WI38 (cell line): ENCODE data around the gene OST4.
"Not testable (repeated sequence)": the region's sequence is repeated elsewhere in the genome, so short reads cannot be mapped to it uniquely, and the experiment has no call there.

Experiments used
- H3K4me3 ChIP-seq: 2 replicates; pipeline ENCODE4 v1.5.1; 2011; ENCODE audit warnings: low read depth, mild to moderate bottlenecking, control low read depth, low read length
- TF ChIP-seq, protein P1 (sequence below): IDR thresholded peaks from 2 replicates; pipeline ENCODE4 v1.5.1; 2012; ENCODE audit warnings: low read depth, mild to moderate bottlenecking, control low read depth, low read length

OST4 gene

DNA sequence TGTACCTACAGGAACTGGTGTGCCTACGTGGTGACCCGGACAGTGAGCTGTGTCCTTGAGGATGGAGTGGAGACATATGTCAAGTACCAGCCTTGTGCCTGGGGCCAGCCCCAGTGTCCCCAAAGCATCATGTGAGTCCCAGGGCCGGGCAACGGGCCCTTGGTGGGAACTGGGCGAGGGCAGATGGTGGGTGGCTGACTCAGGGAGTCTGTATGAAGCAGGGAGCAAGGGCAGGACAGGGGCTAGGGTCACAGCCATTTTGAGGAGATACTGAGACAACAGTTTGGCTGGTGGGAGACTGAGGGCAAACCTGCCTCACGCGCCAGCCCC lies 8.7 kb upstream of the OST4 start:
- peak overlapping the region; percentile 84 for H3K4me3 ChIP-seq
- TF ChIP-seq, protein P1, sequence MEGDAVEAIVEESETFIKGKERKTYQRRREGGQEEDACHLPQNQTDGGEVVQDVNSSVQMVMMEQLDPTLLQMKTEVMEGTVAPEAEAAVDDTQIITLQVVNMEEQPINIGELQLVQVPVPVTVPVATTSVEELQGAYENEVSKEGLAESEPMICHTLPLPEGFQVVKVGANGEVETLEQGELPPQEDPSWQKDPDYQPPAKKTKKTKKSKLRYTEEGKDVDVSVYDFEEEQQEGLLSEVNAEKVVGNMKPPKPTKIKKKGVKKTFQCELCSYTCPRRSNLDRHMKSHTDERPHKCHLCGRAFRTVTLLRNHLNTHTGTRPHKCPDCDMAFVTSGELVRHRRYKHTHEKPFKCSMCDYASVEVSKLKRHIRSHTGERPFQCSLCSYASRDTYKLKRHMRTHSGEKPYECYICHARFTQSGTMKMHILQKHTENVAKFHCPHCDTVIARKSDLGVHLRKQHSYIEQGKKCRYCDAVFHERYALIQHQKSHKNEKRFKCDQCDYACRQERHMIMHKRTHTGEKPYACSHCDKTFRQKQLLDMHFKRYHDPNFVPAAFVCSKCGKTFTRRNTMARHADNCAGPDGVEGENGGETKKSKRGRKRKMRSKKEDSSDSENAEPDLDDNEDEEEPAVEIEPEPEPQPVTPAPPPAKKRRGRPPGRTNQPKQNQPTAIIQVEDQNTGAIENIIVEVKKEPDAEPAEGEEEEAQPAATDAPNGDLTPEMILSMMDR = no peak

DNA sequence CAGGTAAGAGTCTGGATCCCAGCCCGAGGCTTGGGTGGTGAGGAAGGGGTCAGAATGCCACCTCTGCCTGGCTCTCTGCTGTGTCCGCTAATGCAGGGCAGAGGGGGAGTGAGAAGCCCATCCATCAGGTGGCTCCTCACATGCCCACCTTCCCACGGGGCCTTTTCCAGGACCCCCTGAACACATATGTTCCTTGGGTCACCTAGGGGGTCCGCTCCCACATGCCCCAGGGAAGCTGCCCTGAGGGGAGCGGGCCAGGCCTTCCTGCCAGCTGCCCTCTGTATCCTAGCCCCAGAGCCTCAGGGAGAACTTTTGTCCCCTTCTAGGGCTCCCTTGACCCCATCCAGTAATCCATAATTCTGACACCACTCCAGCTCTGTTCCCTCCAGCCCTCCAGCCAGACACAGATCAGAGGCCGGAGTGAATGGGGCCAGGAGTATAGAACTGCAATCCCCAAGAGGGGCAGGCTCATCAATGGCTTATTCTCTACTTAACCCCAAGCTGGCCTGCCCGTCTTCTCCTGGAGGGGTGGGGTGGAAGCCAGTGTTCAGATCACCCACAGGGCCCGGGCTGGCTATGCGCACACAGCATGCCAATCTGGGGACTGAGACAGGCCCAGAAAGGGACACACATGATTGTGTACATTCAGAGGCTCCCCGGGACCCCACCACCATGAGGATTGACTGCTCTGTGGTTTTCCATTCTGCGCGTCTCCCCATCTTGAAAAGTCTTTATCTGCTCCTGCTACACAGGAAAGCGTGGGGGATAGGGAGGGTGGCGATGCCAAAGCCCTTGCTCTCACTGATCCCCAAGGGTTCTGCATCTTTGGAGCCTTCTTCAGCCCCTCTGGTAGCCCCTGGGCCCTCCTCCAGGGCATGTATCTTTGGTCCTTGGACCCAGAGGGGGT lies 8.0 kb upstream of the OST4 start:
- H3K4me3 ChIP-seq = peak overlapping the region; percentile 84
- TF ChIP-seq, protein P1 = no peak

DNA sequence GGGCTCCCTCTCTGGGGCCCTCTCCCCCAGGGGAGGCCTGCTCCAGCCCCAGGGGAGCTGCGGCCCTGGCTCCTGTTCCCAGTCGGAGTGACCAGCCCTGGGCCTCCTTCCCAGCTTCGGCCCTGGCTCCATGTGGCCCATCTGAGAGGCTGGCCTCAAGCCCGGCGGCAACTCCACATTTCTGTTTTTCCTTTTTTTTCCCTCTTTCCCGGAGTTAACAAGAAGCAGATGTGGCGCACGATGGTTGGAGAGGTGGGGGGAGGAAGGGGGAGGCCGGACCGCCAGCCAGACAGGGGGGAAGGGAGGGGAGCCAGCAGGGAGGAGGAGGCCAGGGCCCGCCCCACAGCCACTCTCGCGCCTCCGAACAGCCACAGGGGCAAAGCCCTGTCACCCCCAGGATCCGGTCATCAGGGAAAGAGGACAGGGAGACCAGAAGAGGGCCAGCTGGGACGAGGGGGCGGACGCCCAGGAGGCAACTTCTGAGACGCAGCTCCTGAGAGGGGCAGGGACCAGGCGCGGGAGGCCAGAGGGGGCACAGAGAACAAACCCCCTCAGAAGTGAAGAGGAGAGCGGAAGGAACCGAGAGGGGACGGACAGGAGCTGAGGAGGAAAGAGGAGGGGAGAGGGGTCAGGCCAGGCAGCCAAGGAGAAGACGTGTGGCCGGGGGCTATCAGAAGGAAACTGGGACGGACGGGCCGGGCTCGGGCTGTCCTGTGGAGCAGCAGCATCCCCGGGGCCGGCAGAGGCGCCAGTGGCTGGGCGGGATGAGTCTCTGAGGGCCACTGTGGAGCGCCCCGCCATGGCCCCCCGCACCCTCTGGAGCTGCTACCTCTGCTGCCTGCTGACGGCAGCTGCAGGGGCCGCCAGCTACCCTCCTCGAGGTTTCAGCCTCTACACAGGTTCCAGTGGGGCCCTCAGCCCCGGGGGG lies 7.1 kb upstream of the OST4 start, which contains the start of gene EMILIN1:
TSS of gene EMILIN1 (plus strand) at position 349 of the 928 bp plus-strand sequence. CDS start at position 800, 451 bp downstream.
- H3K4me3 ChIP-seq = peak within 1 kb of the TSS; percentile 84
- TF ChIP-seq, protein P1 = no peak

DNA sequence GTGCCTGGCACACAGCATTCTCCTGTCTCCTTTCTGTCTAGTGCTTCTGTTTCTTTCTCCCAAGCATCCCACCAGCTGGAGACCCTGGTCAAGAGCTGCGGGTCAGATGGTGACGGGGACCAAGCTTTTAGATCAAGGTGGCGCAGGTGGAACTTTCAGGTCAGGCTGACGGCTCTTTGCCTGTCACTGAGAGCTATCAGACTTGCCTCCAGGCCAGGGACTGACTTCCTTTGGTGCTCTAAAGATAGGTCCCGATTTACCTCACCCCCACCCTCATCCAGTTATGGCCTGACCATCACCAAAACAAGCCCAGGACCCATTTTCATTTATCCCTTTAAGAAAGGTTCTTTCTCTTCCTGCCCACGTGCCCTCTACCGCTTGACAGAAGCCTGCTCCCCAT lies 5.8 kb upstream of the OST4 start:
- TF ChIP-seq, protein P1 = no peak
- no peak overlapping the region for H3K4me3 ChIP-seq

DNA sequence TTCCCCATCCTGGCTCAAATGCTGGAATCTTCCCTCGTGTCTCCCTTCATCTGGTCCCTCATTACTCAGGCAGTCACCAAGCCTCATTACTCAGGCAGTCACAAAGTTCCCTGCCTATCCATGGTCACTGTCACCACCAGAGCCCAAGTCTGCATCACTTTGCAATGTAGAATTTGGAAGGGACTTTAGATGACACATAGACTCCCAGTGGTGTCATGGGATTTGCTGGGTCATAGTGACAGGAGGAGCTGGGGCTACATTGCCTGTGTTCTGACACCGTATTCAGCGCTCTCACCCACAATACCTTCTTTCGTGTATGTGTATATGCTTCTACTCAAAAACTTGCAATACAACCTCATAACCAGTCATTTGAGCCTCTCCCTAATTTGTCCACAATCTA lies 4.9 kb upstream of the OST4 start:
- H3K4me3 ChIP-seq = no peak overlapping the region
- TF ChIP-seq, protein P1 = no peak

DNA sequence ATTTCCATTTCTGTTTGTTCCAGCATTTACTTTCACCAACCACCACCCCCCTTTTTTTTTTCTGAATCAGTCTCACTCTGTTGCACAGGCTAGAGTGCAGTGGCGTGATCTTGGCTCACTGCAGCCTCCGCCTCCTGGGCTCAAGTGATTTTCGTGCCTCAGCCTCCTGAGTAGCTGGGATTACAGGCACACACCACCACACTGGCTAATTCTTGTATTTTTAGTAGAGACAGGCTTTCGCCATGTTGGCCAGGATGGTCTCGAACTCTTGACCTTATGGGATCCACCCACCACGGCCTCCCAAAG lies 4.1 kb upstream of the OST4 start:
- not testable (repeated sequence) for H3K4me3 ChIP-seq

DNA sequence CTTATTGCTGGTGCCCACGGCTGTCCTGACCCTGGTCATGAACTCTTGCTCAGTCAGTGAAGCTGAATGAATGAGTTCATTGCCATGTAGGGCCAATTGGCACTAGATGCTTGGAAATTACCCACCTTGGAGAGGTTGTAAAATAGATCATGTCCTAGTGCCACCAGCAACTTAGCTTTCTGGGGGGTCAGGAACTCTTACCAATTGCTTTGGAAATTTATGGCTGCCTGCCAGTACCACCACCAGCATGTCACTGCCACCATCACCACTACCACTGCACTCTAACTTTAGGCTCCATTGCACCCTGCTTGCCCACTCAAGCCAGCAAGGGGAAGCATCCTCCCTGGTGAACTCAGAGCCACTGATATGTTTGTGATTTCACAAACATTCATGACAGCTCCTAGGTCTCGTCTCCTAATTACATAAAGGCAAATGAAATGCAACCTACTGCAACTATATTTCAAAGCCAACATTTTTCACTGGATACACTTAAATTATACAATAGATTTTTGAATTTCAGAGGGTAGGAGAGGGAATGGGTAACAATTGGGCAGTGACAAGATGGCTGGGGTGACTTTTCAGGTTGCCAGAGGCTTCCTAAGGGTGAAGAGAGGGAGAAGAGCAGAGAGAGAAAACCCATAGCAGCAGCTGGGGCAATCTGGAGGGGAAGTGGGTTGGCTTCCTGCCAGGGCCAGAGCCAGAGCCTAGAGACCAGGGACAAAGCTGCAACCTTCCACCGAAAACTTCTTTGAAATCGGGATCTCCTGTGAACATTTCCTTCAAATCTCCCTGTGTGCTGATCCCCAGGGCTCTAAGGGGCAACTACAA lies 3.5 kb upstream of the OST4 start:
- TF ChIP-seq, protein P1 = no peak
- H3K4me3 ChIP-seq = no peak overlapping the region
